NCI-H1048 (cell line): ENCODE results near the gene SLC20A1.
"Not testable (repeated sequence)": the region's sequence is repeated elsewhere in the genome, so short reads cannot be mapped to it uniquely, and the experiment has no call there.

Experiments
- DNase-seq: peaks from one replicate; lab custom pipeline; 2025; lab: John Stamatoyannopoulos, UW

SLC20A1 gene

GRCh38 chr2:112646102-112646719 is 472 bp downstream of the SLC20A1 start:
- peak; percentile 30 for DNase-seq

- DNase-seq = no peak
Measured at GRCh38 chr2:112646791-112647689, 1.3 kb downstream of the SLC20A1 start.

GRCh38 chr2:112648081-112648480 is 2.3 kb downstream of the SLC20A1 start:
- DNase-seq = no peak

- DNase-seq = no peak
Measured at GRCh38 chr2:112656679-112657078, 10.9 kb downstream of the SLC20A1 start.

GRCh38 chr2:112658301-112658700 is 12.6 kb downstream of the SLC20A1 start:
- no peak for DNase-seq

GRCh38 chr2:112658839-112659667 is 13.3 kb downstream of the SLC20A1 start:
- no peak for DNase-seq

- DNase-seq = no peak
Measured at GRCh38 chr2:112660138-112660537, 14.4 kb downstream of the SLC20A1 start.

GRCh38 chr2:112661656-112662305 is 16.0 kb downstream of the SLC20A1 start:
- no peak for DNase-seq

- no peak for DNase-seq
Measured at GRCh38 chr2:112662704-112663103, 17.0 kb downstream of the SLC20A1 start.

GRCh38 chr2:112664689-112665088 is 18.9 kb downstream of the SLC20A1 start:
- DNase-seq = no peak

- no peak for DNase-seq
Measured at GRCh38 chr2:112665113-112665780, 19.5 kb downstream of the SLC20A1 start.

- DNase-seq = no peak
Measured at GRCh38 chr2:112666761-112667122, 21.0 kb downstream of the SLC20A1 start.

GRCh38 chr2:112667540-112667939 is 21.8 kb downstream of the SLC20A1 start:
- DNase-seq = not testable (repeated sequence)

GRCh38 chr2:112669667-112670066 is 23.9 kb downstream of the SLC20A1 start:
- DNase-seq = no peak

- DNase-seq = no peak
Measured at GRCh38 chr2:112670252-112671022, 24.7 kb downstream of the SLC20A1 start.

GRCh38 chr2:112671801-112672200 is 26.1 kb downstream of the SLC20A1 start:
- DNase-seq = no peak

GRCh38 chr2:112673008-112673407 is 27.3 kb downstream of the SLC20A1 start:
- DNase-seq = no peak

GRCh38 chr2:112674229-112674628 is 28.5 kb downstream of the SLC20A1 start:
- no peak for DNase-seq

- no peak for DNase-seq
Measured at GRCh38 chr2:112679484-112679883, 33.7 kb downstream of the SLC20A1 start.

GRCh38 chr2:112680666-112681101 is 34.9 kb downstream of the SLC20A1 start:
- DNase-seq = no peak

- no peak for DNase-seq
Measured at GRCh38 chr2:112682101-112682500, 36.4 kb downstream of the SLC20A1 start.
